Body of pancreas (tissue), 4 donors: ENCODE measurements around the gene CAPN6. TPM values are rescaled to one million over a fixed set of nuclear protein-coding genes. Genes with fewer than 3 reads are reported as not detected.
A peak's percentile ranks its signal among the peaks of the same experiment; 100 is the strongest.

Experiments used
- ATAC-seq: fragments of 150-250 bp; one replicate; pipeline ENCODE4 v1.9.1; 2016
- DNase-seq, 4 donors: peaks; one replicate each; pipeline ENCODE4 v3.0.0-alpha.2; 2019
- H3K27ac ChIP-seq, 4 donors: fragments of 200-600 bp; sonication (generic); 1 replicate in 3 of 4; 2 replicates in 1 of 4; pipeline versions ENCODE4 v1.5.1 to v1.6.1; 2016 to 2019; ENCODE audit warnings: mild to moderate bottlenecking in 1 of 4, mixed read lengths in 1 of 4, moderate library complexity in 1 of 4
- H3K27me3 ChIP-seq, 2 donors: fragments of 200-600 bp; sonication (generic); one replicate each; pipeline ENCODE4 v1.6.0; 2016; ENCODE audit warnings: mild to moderate bottlenecking in 1 of 2
- H3K36me3 ChIP-seq, 2 donors: fragments of 200-600 bp; sonication (generic); replicated peaks in 1 of 2; 2 replicates each; pipeline ENCODE4 v1.5.1; 2016; ENCODE audit warnings: low read depth in 2 of 2; ENCODE audit not compliant: insufficient read depth in 1 of 2
- H3K4me1 ChIP-seq: fragments of 200-600 bp; sonication (generic); one replicate; pipeline ENCODE4 v1.6.0; 2016
- H3K4me3 ChIP-seq, 2 donors: fragments of 200-600 bp; sonication (generic); 1 replicate in 1 of 2; 2 replicates in 1 of 2; pipeline ENCODE4 v1.5.1; 2016 to 2019
- H3K9me3 ChIP-seq, 3 donors: fragments of 200-600 bp; sonication (generic); 1 replicate in 2 of 3; 2 replicates in 1 of 3; pipeline ENCODE4 v1.5.1; 2016
- POLR2A ChIP-seq, 3 donors: fragments of 450-650 bp; IDR thresholded peaks; one replicate each; pipeline ENCODE4 v1.6.1; 2016; ENCODE audit warnings: antibody characterized with exemption in 3 of 3, mild to moderate bottlenecking in 2 of 3
- WGBS, 2 donors: methylation state at CpG; one replicate each; pipeline ENCODE4 v1.1.5; 2017; 5-methylcytosine and 5-hydroxymethylcytosine counted together
- intact Hi-C: fragments of 100-400 bp; cut with DNase I; formaldehyde crosslinking; loops from one replicate; pipeline ENCODE4 v1.15.1; 2023
- total RNA-seq, 2 donors: library from RNA; depleted of rRNA; stranded (reverse); fragments of >200 nt; gene quantifications; one replicate each; pipeline ENCODE4 v1.1.0, GENCODE V29; 2016
- TF ChIP-seq, protein P1 (sequence below), 7 experiments: fragments of 450-650 bp in 4 of 7; fragments of 200-600 bp in 3 of 7; sonication (generic) in 3 of 7; IDR thresholded peaks; one replicate each; pipeline ENCODE4 v1.5.1; 2016 to 2019; ENCODE audit warnings: antibody characterized with exemption in 7 of 7

The CAPN6 gene
- total RNA-seq, 2 donors from 2014 or later = 1.8 to 6.9 TPM

DNA sequence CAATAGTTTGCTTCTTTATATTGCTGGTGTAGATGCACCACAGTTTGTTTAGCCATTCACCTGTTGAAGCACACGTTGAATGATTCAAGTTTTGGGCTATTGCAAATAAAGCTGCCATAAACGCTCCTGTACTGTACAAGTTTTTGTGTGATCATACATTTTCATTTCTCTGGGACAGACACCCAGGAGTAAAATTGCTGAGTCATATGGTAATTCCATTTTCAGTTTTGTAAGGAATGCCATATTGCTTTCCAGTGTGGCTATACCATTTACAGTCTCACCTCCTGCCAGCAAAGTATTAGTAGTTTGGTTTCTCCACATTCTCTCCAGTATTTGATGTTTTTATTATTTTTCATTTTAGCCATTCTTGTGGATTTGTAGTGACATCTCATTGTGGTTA lies 32.0 kb upstream of the CAPN6 start:
- TF ChIP-seq, protein P1, sequence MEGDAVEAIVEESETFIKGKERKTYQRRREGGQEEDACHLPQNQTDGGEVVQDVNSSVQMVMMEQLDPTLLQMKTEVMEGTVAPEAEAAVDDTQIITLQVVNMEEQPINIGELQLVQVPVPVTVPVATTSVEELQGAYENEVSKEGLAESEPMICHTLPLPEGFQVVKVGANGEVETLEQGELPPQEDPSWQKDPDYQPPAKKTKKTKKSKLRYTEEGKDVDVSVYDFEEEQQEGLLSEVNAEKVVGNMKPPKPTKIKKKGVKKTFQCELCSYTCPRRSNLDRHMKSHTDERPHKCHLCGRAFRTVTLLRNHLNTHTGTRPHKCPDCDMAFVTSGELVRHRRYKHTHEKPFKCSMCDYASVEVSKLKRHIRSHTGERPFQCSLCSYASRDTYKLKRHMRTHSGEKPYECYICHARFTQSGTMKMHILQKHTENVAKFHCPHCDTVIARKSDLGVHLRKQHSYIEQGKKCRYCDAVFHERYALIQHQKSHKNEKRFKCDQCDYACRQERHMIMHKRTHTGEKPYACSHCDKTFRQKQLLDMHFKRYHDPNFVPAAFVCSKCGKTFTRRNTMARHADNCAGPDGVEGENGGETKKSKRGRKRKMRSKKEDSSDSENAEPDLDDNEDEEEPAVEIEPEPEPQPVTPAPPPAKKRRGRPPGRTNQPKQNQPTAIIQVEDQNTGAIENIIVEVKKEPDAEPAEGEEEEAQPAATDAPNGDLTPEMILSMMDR (IDR thresholded peaks at IDR 0.05) = no peak
- no peak for TF ChIP-seq POLR2A (IDR thresholded peaks at IDR 0.05)
- no peak for ATAC-seq
- Histone ChIP-seq H3K4me3 (no peak overlapping the region), H3K9me3 (no peaks in the 10 kb centered on the region), H3K27ac (no peak overlapping the region), H3K36me3 (no peaks in the 10 kb centered on the region), H3K27me3 (no peaks in the 10 kb centered on the region), H3K4me1 (no peaks in the 10 kb centered on the region)
- DNase-seq = no peak
- WGBS, 2 donors = 71 to 75% methylated on average over 2 of the region's 2 CpGs
- intact Hi-C loops = no loop called here

DNA sequence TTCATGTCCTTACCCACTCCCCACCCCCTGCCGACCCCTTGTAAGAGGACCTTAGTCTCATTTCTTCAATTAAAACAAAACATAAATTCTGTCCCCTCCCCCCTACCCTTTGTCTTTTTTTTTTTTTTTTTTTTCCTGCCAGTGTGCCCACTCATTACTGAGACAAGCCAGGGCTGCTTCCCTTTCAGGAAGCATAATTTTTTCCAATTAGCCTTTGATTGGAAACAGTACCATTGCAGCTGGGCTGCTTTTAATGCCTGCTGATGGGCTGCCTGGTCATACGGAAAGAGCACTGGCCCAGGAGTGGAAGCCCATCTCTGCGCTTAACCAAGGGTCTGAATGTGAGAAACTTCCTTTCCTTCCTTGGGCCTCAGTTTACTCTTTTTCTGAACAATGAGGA lies 18.6 kb upstream of the CAPN6 start:
- no peak for ATAC-seq
- TF ChIP-seq, protein P1 (IDR thresholded peaks at IDR 0.05) = no peak
- no peak for TF ChIP-seq POLR2A (IDR thresholded peaks at IDR 0.05)
- H3K27me3 ChIP-seq = no peaks in the 10 kb centered on the region
- H3K36me3 ChIP-seq = no peaks in the 10 kb centered on the region
- H3K27ac ChIP-seq = no peak overlapping the region
- intact Hi-C loops = no loop called here
- H3K4me1 ChIP-seq = peaks cover 7% of the 10 kb centered on the region
- DNase-seq = no peak
- WGBS, 2 donors = 87 to 89% methylated on average over 2 to 3 of the region's 3 CpGs
- H3K9me3 ChIP-seq = no peaks in the 10 kb centered on the region
- no peak overlapping the region for H3K4me3 ChIP-seq

DNA sequence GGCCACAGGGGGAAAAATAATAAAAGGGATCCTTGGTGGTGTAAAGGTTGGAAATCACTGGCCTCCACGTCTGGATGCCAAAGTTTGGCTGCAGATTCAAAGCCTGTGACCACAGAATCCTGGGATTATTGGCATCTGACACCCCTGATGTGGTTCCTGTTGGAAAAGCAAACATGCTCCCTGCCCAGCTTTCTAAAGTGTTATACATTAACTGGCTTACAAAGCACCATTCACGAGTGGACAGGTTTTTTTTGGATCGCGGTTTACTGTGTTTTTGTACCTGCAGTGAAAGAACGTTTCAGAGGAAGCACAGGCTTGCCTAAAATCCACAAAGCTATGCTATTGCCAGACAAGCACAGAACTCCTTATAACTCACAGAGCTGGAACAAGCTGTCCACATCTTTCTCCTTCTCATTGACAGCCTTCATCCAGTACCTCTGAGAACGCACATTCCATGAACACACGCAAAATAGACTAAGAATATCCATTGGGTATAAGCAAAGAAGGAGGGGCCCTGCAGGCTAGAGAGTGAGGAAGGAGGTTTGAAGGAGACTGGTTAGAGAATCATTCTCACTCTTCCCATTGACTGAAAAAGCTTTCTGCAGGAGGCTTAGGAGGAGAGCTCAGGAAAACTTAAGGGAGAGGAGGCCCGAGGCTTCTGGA lies 14.5 kb upstream of the CAPN6 start:
- H3K27ac ChIP-seq = peak overlapping the region in 2 of 4 donors; percentile 18 to 30
- H3K4me3 ChIP-seq = no peak overlapping the region
- 13 to 14% methylated on average over 4 to 8 of the region's 8 CpGs for WGBS, 2 donors
- intact Hi-C loops = no loop called here
- ATAC-seq (peak; percentile 33), DNase-seq (peak in 2 of 4 donors; percentile 8 to 12)
- H3K4me1 ChIP-seq = peaks cover 7% of the 10 kb centered on the region
- H3K27me3 ChIP-seq = no peaks in the 10 kb centered on the region
- no peak for TF ChIP-seq POLR2A (IDR thresholded peaks at IDR 0.05)
- TF ChIP-seq, protein P1 (IDR thresholded peaks at IDR 0.05) = no peak
- H3K9me3 ChIP-seq = no peaks in the 10 kb centered on the region
- H3K36me3 ChIP-seq = no peaks in the 10 kb centered on the region

DNA sequence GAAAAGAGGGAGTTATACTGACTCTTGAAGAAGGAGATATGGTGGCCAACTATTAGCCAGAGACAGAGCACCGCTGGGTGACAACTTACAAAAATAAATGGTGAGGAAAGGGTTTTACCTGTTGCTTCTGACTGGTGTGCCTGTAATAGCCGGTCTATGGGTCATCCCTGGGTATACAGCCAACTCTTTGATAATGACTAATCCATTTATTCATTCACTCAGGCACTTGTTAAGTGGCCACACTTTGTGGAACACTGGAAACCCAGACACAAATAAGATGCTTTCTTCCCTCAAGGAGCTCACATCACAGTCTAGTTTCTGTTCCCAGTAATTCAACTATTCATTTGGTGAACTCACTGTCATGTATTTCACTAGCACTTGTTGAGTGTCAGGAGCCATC lies 13.2 kb upstream of the CAPN6 start:
- intact Hi-C loops = no loop called here
- Histone ChIP-seq H3K9me3 (no peaks in the 10 kb centered on the region), H3K4me3 (no peak overlapping the region), H3K27ac (no peak overlapping the region), H3K27me3 (no peaks in the 10 kb centered on the region), H3K4me1 (peaks cover 7% of the 10 kb centered on the region), H3K36me3 (no peaks in the 10 kb centered on the region)
- DNase-seq (no peak), ATAC-seq (no peak)
- WGBS, 2 donors = 80 to 89% methylated on average over 2 of the region's 2 CpGs
- TF ChIP-seq, protein P1 (IDR thresholded peaks at IDR 0.05) = no peak
- no peak for TF ChIP-seq POLR2A (IDR thresholded peaks at IDR 0.05)

DNA sequence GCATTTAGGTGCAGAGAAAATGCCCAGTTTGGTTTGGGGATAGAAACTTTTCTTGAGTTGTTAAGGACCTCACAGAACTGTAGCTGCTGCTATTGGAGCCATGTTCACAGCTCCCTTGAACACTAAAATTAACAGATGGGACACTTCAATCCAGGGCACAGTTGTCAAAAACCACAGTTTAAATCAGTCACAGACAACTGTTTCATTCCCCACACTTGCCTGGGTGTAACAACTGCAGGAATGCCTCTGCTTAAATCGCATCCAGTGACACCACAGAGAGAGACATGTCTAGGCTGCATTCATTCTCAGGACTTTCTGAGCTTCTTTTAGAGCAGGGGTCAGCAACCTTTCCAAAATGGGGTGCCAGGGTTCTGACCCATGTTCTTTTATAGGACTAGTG lies 12.7 kb upstream of the CAPN6 start:
- no peak for TF ChIP-seq POLR2A (IDR thresholded peaks at IDR 0.05)
- TF ChIP-seq, protein P1 (IDR thresholded peaks at IDR 0.05) = no peak
- intact Hi-C loops = no loop called here

More for the DNA sequence above, 12.7 kb upstream of the CAPN6 start:
- DNase-seq (no peak), ATAC-seq (no peak)
- peaks cover 7% of the 10 kb centered on the region for H3K4me1 ChIP-seq
- H3K4me3 ChIP-seq = no peak overlapping the region
- H3K9me3 ChIP-seq = no peaks in the 10 kb centered on the region
- no peaks in the 10 kb centered on the region for H3K36me3 ChIP-seq
- H3K27ac ChIP-seq = no peak overlapping the region
- WGBS, 2 donors = 80% methylated on average over 1 of the region's 1 CpG; no CpG with 5 or more reads in 1 of the 2 donors
- no peaks in the 10 kb centered on the region for H3K27me3 ChIP-seq
